ENCODE results near the gene DSG1.

DSG1 gene

DNA sequence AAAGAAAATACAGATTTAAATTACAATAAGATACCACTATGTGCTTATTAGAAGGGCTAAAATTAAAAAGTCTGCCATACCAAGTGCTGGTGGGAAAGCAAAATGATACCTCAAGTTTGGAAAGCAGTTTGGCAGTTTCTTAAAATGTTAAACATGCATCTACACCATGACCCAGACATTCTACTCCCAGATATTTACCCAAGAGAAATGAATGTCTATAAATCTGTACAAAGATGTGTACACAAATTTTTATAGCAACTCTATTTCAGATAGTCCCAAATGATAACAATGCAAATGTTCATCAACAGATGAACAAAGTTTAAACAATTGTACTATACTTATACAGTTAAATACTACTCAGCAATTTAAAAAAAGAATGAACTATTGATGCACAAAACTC, 51.5 kb downstream of the DSG1 start:
- TF ChIP-seq, protein P1, sequence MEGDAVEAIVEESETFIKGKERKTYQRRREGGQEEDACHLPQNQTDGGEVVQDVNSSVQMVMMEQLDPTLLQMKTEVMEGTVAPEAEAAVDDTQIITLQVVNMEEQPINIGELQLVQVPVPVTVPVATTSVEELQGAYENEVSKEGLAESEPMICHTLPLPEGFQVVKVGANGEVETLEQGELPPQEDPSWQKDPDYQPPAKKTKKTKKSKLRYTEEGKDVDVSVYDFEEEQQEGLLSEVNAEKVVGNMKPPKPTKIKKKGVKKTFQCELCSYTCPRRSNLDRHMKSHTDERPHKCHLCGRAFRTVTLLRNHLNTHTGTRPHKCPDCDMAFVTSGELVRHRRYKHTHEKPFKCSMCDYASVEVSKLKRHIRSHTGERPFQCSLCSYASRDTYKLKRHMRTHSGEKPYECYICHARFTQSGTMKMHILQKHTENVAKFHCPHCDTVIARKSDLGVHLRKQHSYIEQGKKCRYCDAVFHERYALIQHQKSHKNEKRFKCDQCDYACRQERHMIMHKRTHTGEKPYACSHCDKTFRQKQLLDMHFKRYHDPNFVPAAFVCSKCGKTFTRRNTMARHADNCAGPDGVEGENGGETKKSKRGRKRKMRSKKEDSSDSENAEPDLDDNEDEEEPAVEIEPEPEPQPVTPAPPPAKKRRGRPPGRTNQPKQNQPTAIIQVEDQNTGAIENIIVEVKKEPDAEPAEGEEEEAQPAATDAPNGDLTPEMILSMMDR (IDR thresholded peaks at IDR 0.05; ENCODE audit: low read depth, low read length) = no peak
- no peak overlapping the region for H3K4me3 ChIP-seq (ENCODE audit: low read depth, low read length)
- no peak for DNase-seq (ENCODE audit: low read depth, low spot score)
- in situ Hi-C loops (cut with HindIII; ENCODE audit: low sequenced_read_pairs) = no loop called here

DNA sequence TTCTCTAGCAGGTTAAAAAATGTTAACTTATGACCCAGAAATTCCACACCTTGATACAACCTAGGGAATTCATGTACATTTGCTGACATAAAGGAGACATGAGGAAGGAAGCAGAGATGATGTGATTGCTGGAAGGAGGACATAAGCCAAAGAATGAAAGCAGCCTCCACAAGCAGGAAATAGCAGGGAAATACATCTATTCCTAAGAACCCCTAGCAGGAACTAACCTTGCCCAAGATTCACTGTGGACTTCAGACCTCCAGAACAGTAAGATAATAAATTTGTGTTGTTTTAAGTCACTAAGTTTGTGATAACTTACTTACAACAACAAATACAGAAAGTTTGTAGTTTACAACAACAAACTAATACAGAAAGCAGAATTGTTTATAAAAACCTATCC, 54.0 kb downstream of the DSG1 start:
- DNase-seq (ENCODE audit: low read depth, low spot score) = no peak
- no peak overlapping the region for H3K4me3 ChIP-seq (ENCODE audit: low read depth, low read length)
- TF ChIP-seq, protein P1 (IDR thresholded peaks at IDR 0.05; ENCODE audit: low read depth, low read length) = no peak
- in situ Hi-C loops (cut with HindIII; ENCODE audit: low sequenced_read_pairs) = no loop called here

DNA sequence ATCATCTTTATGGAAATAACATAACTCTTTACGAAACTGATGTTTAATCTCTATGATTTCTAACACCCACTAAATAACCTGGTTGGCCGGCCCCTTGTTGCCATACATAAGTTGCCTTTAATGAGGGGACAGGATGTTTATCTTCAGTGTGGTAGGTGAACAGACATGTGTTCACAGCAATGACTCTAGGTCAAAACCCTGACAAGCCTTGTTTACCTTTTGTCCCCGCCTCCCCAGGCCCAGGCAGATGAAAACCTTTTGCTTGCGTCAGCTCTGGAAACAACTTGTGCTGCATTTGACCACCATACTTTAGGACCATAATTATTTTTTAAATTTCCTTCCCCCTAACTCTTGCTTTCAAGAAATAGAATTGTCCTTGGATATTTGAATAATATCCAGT, 55.7 kb downstream of the DSG1 start:
- TF ChIP-seq, protein P1 (IDR thresholded peaks at IDR 0.05; ENCODE audit: low read depth, low read length) = no peak
- H3K4me3 ChIP-seq (ENCODE audit: low read depth, low read length) = no peak overlapping the region
- in situ Hi-C loops (cut with HindIII; ENCODE audit: low sequenced_read_pairs) = no loop called here
- no peak for DNase-seq (ENCODE audit: low read depth, low spot score)

DNA sequence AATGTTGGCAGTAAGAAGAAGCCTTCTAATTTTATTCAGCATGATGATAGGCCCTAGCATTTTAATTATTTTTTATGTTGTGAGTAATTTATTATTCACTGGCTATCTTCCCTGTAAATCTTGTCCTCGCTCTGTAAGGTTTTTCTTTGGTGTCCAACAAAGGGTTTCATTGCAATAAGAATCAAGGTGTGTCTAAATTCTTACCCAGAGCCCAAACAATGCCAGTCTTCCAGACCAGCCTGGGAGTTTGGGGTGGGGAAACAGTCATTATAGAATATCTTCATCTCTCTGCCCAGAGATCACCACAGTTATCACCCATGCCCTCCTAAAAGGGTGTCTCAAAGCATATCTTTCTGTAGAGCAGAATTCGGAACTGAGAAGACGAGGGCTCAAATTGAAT, 58.5 kb downstream of the DSG1 start, which contains the start of gene DSG4:
Gene DSG4 (plus strand): TSS at position 301 of the 400 bp plus-strand sequence. CDS start 135 bp downstream, outside the sequence.
- TF ChIP-seq, protein P1 (IDR thresholded peaks at IDR 0.05; ENCODE audit: low read depth, low read length) = no peak
- H3K4me3 ChIP-seq (ENCODE audit: low read depth, low read length) = no peak within 1 kb of the TSS
- in situ Hi-C loops (cut with HindIII; ENCODE audit: low sequenced_read_pairs) = no loop called here
- DNase-seq (ENCODE audit: low read depth, low spot score) = no peak

DNA sequence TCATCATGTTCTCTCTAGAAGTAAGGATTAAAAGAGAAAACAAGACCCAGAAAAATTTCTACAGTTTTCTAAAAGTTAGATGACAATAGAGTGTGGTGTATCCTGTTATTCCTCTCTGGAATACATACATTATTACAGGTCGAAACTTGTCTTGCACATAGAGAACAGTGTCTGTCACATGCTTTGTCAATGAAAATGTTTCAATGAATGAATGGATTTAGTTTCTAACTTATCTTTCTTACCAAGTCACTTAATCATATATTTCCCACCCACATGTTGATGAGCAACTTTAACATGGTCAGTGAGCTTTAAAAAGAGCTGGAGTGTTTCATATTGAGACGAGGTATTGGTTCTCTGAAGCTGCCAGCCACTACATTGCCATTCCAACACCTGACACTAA, 63.0 kb downstream of the DSG1 start:
- H3K4me3 ChIP-seq (ENCODE audit: low read depth, low read length) = no peak overlapping the region
- TF ChIP-seq, protein P1 (IDR thresholded peaks at IDR 0.05; ENCODE audit: low read depth, low read length) = no peak
- DNase-seq (ENCODE audit: low read depth, low spot score) = no peak
- in situ Hi-C loops (cut with HindIII; ENCODE audit: low sequenced_read_pairs) = no loop called here

DNA sequence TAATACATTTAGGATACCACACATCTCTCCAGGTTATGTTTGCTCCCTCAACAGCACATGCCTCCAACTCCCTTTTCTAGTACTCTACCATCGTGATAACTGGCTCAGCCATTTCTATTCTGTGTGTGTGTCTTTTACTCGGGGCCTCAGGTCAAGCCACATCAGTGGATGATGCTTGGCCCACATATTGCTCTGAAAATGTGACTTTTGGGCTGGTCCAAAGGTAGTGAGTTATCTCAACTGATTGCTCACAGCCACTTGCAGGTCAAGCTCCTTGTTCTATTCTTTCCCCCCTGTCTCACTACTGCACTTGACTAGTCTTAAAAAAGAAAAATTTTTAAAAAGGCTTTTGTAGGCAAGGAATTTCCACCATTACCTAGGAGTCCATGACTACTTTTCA, 64.1 kb downstream of the DSG1 start:
- TF ChIP-seq, protein P1 (IDR thresholded peaks at IDR 0.05; ENCODE audit: low read depth, low read length) = no peak
- in situ Hi-C loops (cut with HindIII; ENCODE audit: low sequenced_read_pairs) = no loop called here
- no peak overlapping the region for H3K4me3 ChIP-seq (ENCODE audit: low read depth, low read length)
- no peak for DNase-seq (ENCODE audit: low read depth, low spot score)

DNA sequence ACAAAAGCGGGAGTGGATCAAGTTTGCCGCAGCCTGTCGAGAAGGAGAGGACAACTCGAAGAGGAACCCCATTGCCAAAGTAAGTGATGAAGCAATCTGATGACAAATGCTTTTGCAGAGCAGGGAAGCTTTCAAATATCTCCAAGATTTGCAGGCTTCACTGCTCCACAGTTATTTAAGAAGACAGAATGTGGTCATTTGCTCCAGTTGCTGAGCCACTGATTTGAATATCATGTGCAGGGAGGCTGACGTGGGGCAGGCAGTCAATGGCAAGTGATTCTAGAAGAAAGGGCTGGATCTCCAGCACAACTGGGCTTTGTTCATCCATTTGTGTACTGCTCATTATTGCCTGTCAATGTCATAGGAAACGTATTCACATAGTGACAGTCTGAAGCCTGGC, 68.8 kb downstream of the DSG1 start:
- no peak overlapping the region for H3K4me3 ChIP-seq (ENCODE audit: low read depth, low read length)
- in situ Hi-C loops (cut with HindIII; ENCODE audit: low sequenced_read_pairs) = no loop called here
- DNase-seq (ENCODE audit: low read depth, low spot score) = no peak
- TF ChIP-seq, protein P1 (IDR thresholded peaks at IDR 0.05; ENCODE audit: low read depth, low read length) = no peak

All from astrocyte of the spinal cord (primary cell).